Measurements from ENCODE around the gene FUT7. TPM values are rescaled to one million over a fixed set of nuclear protein-coding genes. Genes with fewer than 3 reads are reported as not detected.

The FUT7 gene
- total RNA-seq, 1 experiment from 2014 or later = not detected

GRCh38 chr9:137021568-137021978, 10.3 kb downstream of the FUT7 start:
- H3K27me3 Mint-ChIP-seq (ENCODE audit: low read depth) = peaks cover 2% of the 10 kb centered on the region
- H3K56ac ChIP-seq (ENCODE audit: insufficient read length, low read depth, low read length) = no peak overlapping the region
- no peak for DNase-seq
- no peaks in the 10 kb centered on the region for H3K79me1 ChIP-seq (ENCODE audit: insufficient read depth, low read depth, low read length, poor library complexity, severe bottlenecking)
- no peak overlapping the region for H2BK120ac ChIP-seq (ENCODE audit: low read depth, low read length, poor library complexity, severe bottlenecking)
- H2BK12ac ChIP-seq (ENCODE audit: insufficient read length, low read depth, low read length) = no peak overlapping the region
- no CpG with 5 or more reads among the region's 6 CpGs for WGBS (ENCODE audit: extremely low coverage, insufficient read length, low lambda C conversion rate)
- no peak overlapping the region for H3K27ac Mint-ChIP-seq
- H3K23me2 ChIP-seq (ENCODE audit: insufficient read length, low read depth, low read length, poor library complexity, severe bottlenecking) = no peaks in the 10 kb centered on the region
- no peak overlapping the region for H2AFZ ChIP-seq (ENCODE audit: low read length)
- no peaks in the 10 kb centered on the region for H3K27me3 ChIP-seq (ENCODE audit: insufficient read depth, low read length)
- H3K4me1 ChIP-seq (ENCODE audit: insufficient read depth, low read length) = no peaks in the 10 kb centered on the region
- no peaks in the 10 kb centered on the region for H3K9me3 ChIP-seq (ENCODE audit: control insufficient read depth, low read depth, low read length)
- H3K9ac ChIP-seq (ENCODE audit: extremely low read depth, insufficient read length, low read length) = no peak overlapping the region
- no peak overlapping the region for H3K4ac ChIP-seq (ENCODE audit: low read depth, low read length)
- H3K4me3 Mint-ChIP-seq = no peak overlapping the region; a peak in 1 of 5 replicates
- H4K91ac ChIP-seq (ENCODE audit: insufficient read length, low read depth, low read length) = no peak overlapping the region
- no peak overlapping the region for H3K27ac ChIP-seq (ENCODE audit: insufficient read length, low read depth, low read length)
- peaks cover 2 to 6% (median 4%) of the 10 kb centered on the region in 3 experiments; a peak in 3 of 7 replicates for H3K36me3 Mint-ChIP-seq (ENCODE audit: insufficient read depth in 1 of 3, low read depth in 3 of 3)
- TF ChIP-seq CTCF (conservative IDR thresholded peaks at IDR 0.05) = no peak
- H3K4me1 Mint-ChIP-seq = peaks cover 2 to 9% of the 10 kb centered on the region in 2 experiments; a peak in 3 of 4 replicates
- H3K14ac ChIP-seq (ENCODE audit: insufficient read depth, low read length) = no peak overlapping the region
- H2BK15ac ChIP-seq (ENCODE audit: low read depth, low read length) = no peak overlapping the region
- H4K8ac ChIP-seq (replicated peaks; ENCODE audit: insufficient read length, low read depth, low read length) = no peak overlapping the region
- no peak overlapping the region for H3K18ac ChIP-seq (ENCODE audit: insufficient read length, low read depth, low read length)
- no peak overlapping the region for H2BK5ac ChIP-seq (ENCODE audit: insufficient read length, low read length)
- no peak overlapping the region for H3T11ph ChIP-seq (ENCODE audit: low read length)
- no peak overlapping the region for H2BK20ac ChIP-seq (ENCODE audit: low read depth, low read length, poor library complexity, severe bottlenecking)
- H4K5ac ChIP-seq (ENCODE audit: insufficient read length, low read depth, low read length) = no peak overlapping the region
- no peak overlapping the region for H2AK5ac ChIP-seq (ENCODE audit: insufficient read length, low read length)
- no peak overlapping the region for H3K4me2 ChIP-seq (ENCODE audit: insufficient read depth, insufficient read length, low read length)
- no peak overlapping the region for H3K23ac ChIP-seq (ENCODE audit: insufficient read length, low read depth, low read length)
- no peaks in the 10 kb centered on the region for H3K9me3 Mint-ChIP-seq
- no peaks in the 10 kb centered on the region for H3K79me2 ChIP-seq (ENCODE audit: insufficient read depth, low read length)
- no peaks in the 10 kb centered on the region for H4K20me1 ChIP-seq (ENCODE audit: control insufficient read depth, insufficient read depth, insufficient read length)

Data from H9 (cell line).